SIG-M5 treated with dmso at 0.1 percent for 504 hours (cell line): ENCODE results near the gene PRMT6.
"Not testable (repeated sequence)": the region's sequence is repeated elsewhere in the genome, so short reads cannot be mapped to it uniquely, and the experiment has no call there.

ENCODE experiments used
- DNase-seq: peaks from one replicate; lab custom pipeline; 2025; ENCODE audit not compliant: unreplicated experiment; lab: John Stamatoyannopoulos, UW

Gene PRMT6

DNA sequence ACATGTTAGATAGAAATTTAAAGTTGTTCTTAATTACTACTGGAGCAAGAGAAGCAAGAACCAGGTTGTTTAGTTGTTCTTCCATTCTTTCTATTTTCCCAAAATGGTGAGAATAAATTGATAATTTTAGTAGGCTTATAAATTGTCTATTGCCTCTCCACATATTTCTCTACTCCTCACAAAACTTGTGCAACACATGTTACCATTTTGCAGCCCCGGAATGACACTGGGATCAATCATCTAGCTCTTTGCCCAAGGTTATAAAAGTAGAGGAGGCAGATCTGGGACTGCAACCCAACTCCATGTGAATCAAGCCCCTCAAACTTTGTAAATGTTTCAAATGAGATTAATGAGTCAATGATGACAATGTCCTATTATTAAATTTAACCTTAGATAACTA, 34.9 kb downstream of the PRMT6 start:
- DNase-seq: no peak

- DNase-seq: not testable (repeated sequence)
Observed at GRCh38 chr1:107093395-107093794, 36.9 kb downstream of the PRMT6 start.

DNA sequence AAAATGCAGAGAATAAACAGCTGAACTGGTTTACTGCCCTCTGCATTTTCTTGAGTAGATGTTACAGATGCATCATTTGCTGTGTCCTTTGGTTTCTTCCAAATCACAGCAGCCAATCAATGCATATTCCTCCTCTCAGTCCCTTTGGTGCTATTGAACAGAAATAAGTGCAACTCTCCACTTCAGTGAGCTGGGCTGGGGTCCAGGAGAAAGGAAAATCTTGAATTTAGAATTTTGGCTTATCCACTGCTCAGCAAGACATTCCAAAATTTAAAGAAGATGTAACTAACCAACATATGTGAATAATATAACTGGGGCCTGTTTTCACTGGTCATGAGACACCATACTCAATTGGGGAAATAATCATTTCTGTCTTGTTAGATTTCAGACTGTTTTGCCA, 39.2 kb downstream of the PRMT6 start:
- no peak for DNase-seq

- no peak for DNase-seq
Observed at GRCh38 chr1:107096690-107097089, 40.2 kb downstream of the PRMT6 start.

- no peak for DNase-seq
Observed at GRCh38 chr1:107098961-107099360, 42.5 kb downstream of the PRMT6 start.

DNA sequence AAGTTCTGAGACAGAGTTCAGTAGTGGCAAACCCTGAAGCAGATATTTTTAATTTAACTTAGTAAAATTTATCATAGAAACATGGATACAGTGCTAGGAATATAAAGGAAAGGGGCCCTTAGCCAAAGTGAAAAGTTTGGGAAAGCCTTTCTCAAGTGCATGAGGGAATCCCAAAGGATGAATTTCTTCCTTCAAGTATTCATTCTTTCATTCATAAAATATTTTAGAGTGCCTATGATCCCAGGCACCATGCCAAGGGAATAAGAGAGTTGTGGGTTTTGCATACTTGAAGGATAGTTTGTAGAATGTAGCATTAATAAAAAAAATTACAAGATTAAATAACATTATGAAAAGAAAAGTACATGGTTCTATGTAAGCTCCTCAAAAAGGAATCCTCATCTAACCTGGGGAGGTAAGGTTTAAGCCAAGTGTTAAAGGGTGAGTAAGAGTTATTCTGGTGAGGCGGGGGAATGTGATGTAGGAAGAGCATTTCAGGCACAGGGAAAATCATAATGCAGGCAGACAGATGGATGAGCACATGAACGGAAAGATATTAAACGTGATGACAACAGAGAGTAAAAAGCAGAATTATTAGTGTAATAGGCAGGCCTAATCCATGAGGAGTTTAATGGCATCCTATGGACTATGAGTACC, 44.0 kb downstream of the PRMT6 start:
- DNase-seq: no peak

DNA sequence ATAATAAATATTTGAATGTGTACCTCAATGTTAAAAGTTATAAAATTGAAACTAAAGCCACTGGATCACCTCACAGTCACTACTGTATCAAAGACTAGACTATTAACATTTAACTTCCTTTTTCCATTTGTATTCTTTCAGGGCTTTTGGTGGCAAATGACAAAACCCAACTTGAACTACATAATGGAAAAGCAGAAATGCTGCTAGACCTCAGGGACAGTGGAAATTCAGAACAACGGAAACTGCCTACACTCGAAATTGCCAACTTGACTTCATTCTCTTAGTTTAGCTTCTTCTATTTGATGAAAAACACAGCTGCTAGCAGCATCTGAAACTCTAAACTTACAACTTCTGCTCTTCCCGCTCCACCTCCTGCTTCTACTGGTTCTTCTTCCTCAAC, 49.4 kb downstream of the PRMT6 start:
- no peak for DNase-seq
